ENCODE measurements around the gene ALDH1A2.
"Not testable (repeated sequence)": the region's sequence is repeated elsewhere in the genome, so short reads cannot be mapped to it uniquely, and the experiment has no call there.

Gene ALDH1A2

GRCh38 chr15:58065445-58066041 lies at the start of gene ALDH1A2:
ALDH1A2 (minus strand) TSS chr15:58065711; CDS start chr15:58065650, 61 bp downstream.
- TF ChIP-seq, protein P1, sequence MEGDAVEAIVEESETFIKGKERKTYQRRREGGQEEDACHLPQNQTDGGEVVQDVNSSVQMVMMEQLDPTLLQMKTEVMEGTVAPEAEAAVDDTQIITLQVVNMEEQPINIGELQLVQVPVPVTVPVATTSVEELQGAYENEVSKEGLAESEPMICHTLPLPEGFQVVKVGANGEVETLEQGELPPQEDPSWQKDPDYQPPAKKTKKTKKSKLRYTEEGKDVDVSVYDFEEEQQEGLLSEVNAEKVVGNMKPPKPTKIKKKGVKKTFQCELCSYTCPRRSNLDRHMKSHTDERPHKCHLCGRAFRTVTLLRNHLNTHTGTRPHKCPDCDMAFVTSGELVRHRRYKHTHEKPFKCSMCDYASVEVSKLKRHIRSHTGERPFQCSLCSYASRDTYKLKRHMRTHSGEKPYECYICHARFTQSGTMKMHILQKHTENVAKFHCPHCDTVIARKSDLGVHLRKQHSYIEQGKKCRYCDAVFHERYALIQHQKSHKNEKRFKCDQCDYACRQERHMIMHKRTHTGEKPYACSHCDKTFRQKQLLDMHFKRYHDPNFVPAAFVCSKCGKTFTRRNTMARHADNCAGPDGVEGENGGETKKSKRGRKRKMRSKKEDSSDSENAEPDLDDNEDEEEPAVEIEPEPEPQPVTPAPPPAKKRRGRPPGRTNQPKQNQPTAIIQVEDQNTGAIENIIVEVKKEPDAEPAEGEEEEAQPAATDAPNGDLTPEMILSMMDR (IDR thresholded peaks at IDR 0.05): no peak
- Histone ChIP-seq H3K27ac (peak within 1 kb of the TSS; percentile 52 to 73), H3K4me3 (peak within 1 kb of the TSS; percentile 80)
- DNase-seq (ENCODE audit: low spot score): peak; percentile 73

GRCh38 chr15:58114812-58115211 lies 49.3 kb upstream of the ALDH1A2 start:
- DNase-seq (ENCODE audit: low spot score): no peak
- Histone ChIP-seq H3K4me3 (no peak overlapping the region), H3K27ac (no peak overlapping the region)
- TF ChIP-seq, protein P1 (IDR thresholded peaks at IDR 0.05): no peak

- Histone ChIP-seq H3K4me3 (no peak overlapping the region), H3K27ac (no peak overlapping the region)
- TF ChIP-seq, protein P1 (IDR thresholded peaks at IDR 0.05): no peak
- no peak for DNase-seq (ENCODE audit: low spot score)
These were observed 48.9 kb upstream of the ALDH1A2 start for GRCh38 chr15:58114388-58114787.

DNA sequence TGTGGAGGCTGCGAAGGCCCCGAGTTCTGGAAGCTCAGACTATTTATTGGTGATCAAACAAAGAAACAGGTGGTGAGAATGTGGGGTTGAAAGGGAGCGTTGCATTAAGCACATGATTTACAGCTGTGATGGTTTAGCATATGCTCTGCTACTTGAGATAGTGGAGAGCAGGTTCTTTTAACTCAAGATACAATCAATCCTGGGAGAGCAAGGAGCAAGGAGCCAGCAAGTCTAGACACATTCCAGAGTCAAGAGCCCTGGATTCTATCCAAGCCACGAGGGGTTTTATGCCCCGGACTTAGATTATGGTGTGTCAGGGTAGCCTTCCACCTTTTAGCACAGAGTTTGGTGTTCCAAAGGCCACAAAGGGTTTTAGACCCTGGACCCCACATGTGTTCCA lies 47.8 kb upstream of the ALDH1A2 start:
- DNase-seq (ENCODE audit: low spot score); H3K4me3 ChIP-seq; H3K27ac ChIP-seq: not testable (repeated sequence)

DNA sequence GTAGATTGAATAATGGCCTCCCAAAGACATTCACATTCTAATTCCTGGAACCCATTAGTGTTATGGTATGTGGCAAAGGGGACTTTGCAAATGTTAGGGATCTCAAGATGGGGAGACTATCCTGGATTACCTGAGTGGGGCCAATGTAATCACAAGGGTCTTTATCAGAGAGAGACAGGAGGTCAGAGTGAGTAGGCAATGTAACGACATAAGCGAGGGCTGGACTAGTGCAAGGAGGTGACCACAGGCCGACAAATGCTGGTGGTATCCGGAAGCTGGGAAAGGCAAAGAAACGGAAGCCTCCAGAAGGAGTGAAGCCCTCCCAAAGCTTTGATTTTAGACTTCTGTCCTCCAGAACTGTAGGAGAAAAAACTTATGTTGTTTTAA lies 46.2 kb upstream of the ALDH1A2 start:
- no peak for DNase-seq (ENCODE audit: low spot score)
- no peak overlapping the region for H3K4me3 ChIP-seq
- no peak overlapping the region for H3K27ac ChIP-seq
- TF ChIP-seq, protein P1 (IDR thresholded peaks at IDR 0.05): no peak

DNA sequence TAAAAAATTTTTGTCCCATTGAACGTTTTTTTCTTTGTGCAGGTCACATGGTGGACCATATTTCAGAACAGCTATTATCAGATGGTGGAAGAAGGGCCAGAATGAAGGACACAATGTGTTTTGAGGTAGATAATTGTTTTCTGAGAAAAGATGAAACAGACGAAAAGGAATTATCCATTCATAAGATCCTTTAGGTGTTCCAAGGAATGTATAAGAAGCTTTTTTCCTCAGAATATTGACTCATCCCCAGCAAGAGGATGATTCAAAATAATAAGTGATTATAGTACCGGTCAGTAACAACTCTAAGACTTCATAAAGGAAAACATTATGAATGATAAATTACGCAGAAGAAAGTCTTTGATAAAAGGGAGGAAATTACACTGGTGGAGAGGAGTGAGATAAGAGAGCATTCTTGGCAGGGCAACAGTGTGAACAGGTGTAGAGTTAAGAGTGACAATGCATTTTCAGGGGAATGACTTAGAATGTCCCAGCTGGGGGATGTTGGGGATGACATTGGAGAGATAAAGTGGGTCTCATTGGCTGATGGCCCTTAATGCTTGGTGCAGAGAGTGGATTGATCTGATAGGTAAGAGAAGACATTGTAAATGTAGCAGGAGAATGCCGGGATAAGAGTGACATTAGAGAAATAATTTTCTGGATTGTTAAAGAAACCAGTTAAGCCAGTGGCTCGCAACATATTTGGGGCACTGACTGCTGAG lies 45.6 kb upstream of the ALDH1A2 start:
- H3K27ac ChIP-seq: no peak overlapping the region
- no peak overlapping the region for H3K4me3 ChIP-seq
- no peak for DNase-seq (ENCODE audit: low spot score)
- TF ChIP-seq, protein P1 (IDR thresholded peaks at IDR 0.05): no peak

- no peak for DNase-seq (ENCODE audit: low spot score)
- TF ChIP-seq, protein P1 (IDR thresholded peaks at IDR 0.05): no peak
- H3K4me3 ChIP-seq: no peak overlapping the region
- no peak overlapping the region for H3K27ac ChIP-seq
These were observed 43.9 kb upstream of the ALDH1A2 start for GRCh38 chr15:58109419-58109818.

Measured in coronary artery (tissue), 2 donors.